Cardiac muscle cell (in vitro differentiated cells and primary cell): ENCODE measurements around the gene ALDOA. TPM values are rescaled to one million over a fixed set of nuclear protein-coding genes. Genes with fewer than 3 reads are reported as not detected.

ENCODE experiments used
- DNase-seq, 2 donors: peaks; one replicate each; pipeline versions ENCODE4 v3.0.0 to v3.0.0-alpha.2; 2010 to 2017; ENCODE audit warnings: low read depth in 1 of 2, low spot score in 1 of 2
- H3K27ac ChIP-seq: fragments of 200-600 bp; sonication (generic); 2 replicates; pipeline ENCODE4 v1.5.1; 2016
- H3K27me3 ChIP-seq: fragments of 200-600 bp; sonication (generic); 2 replicates; pipeline ENCODE4 v1.6.0; 2016; ENCODE audit warnings: control low read depth
- H3K36me3 ChIP-seq: fragments of 200-600 bp; sonication (generic); 2 replicates; pipeline ENCODE4 v1.5.1; 2016; ENCODE audit warnings: control low read depth
- H3K4me1 ChIP-seq: fragments of 200-600 bp; sonication (generic); 2 replicates; pipeline ENCODE4 v1.8.1; 2017; ENCODE audit warnings: low read depth, mild to moderate bottlenecking, mixed run types
- H3K4me3 ChIP-seq: fragments of 200-600 bp; sonication (generic); 2 replicates; pipeline ENCODE4 v1.5.1; 2016; ENCODE audit warnings: mild to moderate bottlenecking
- H3K9me3 ChIP-seq: fragments of 200-600 bp; sonication (generic); 2 replicates; pipeline ENCODE4 v1.5.1; 2017; ENCODE audit warnings: low read depth, mild to moderate bottlenecking, control low read depth
- polyA plus RNA-seq: library from polyadenylated mRNA; unstranded; fragments of >200 nt; fragmentation: Nextera tagmentation; extraction: Ambion mirVana; gene quantifications from 2 replicates; pipeline ENCODE4 v1.2.1, GENCODE V29; 2016
- total RNA-seq: library from RNA; depleted of rRNA; stranded (reverse); fragments of >200 nt; gene quantifications from 2 replicates; pipeline ENCODE4 v1.2.3, GENCODE V29; 2016
- TF ChIP-seq, protein P1 (sequence below): IDR thresholded peaks from 2 replicates; pipeline ENCODE4 v1.5.1; 2012; ENCODE audit warnings: low read depth, mild to moderate bottlenecking, low read length

ALDOA gene
- total and polyA plus RNA-seq, 2 experiments from 2014 or later = 3,852 to 6,816 TPM

DNA sequence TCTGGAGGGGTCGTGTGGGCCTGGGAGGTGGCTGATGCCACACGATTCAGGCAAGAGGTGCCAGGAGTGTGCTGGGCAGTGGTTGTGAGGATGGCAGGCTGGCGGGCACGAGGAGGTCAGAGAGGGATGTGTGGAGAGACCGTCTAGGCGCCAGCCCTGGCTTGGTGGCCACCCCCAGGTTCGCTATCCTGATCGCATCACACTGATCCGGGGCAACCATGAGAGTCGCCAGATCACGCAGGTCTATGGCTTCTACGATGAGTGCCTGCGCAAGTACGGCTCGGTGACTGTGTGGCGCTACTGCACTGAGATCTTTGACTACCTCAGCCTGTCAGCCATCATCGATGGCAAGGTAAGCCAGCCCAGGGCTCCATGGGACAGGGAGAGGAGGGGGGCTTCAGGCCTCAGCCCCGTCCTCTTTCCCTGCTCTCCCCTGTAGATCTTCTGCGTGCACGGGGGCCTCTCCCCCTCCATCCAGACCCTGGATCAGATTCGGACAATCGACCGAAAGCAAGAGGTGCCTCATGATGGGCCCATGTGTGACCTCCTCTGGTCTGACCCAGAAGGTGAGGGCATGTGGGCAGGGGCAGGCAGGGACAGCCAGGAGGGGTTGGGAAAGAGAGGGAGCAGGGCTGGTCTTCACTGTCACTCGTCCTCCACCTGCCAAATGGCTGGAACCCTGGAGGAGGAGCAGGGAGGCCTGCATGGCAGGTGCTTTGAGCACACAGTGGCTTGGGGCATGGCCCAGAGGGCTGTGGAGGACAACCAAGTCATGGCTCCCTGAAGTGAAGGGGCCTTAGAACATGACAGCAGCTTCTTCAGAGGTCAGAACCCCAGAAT, 17.9 kb downstream of the ALDOA start:
- Histone ChIP-seq H3K27ac (no peak overlapping the region), H3K4me3 (no peak overlapping the region), H3K36me3 (peaks cover 28% of the 10 kb centered on the region), H3K27me3 (no peaks in the 10 kb centered on the region), H3K9me3 (no peaks in the 10 kb centered on the region), H3K4me1 (no peaks in the 10 kb centered on the region)
- DNase-seq = no peak
- TF ChIP-seq, protein P1, sequence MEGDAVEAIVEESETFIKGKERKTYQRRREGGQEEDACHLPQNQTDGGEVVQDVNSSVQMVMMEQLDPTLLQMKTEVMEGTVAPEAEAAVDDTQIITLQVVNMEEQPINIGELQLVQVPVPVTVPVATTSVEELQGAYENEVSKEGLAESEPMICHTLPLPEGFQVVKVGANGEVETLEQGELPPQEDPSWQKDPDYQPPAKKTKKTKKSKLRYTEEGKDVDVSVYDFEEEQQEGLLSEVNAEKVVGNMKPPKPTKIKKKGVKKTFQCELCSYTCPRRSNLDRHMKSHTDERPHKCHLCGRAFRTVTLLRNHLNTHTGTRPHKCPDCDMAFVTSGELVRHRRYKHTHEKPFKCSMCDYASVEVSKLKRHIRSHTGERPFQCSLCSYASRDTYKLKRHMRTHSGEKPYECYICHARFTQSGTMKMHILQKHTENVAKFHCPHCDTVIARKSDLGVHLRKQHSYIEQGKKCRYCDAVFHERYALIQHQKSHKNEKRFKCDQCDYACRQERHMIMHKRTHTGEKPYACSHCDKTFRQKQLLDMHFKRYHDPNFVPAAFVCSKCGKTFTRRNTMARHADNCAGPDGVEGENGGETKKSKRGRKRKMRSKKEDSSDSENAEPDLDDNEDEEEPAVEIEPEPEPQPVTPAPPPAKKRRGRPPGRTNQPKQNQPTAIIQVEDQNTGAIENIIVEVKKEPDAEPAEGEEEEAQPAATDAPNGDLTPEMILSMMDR = no peak

DNA sequence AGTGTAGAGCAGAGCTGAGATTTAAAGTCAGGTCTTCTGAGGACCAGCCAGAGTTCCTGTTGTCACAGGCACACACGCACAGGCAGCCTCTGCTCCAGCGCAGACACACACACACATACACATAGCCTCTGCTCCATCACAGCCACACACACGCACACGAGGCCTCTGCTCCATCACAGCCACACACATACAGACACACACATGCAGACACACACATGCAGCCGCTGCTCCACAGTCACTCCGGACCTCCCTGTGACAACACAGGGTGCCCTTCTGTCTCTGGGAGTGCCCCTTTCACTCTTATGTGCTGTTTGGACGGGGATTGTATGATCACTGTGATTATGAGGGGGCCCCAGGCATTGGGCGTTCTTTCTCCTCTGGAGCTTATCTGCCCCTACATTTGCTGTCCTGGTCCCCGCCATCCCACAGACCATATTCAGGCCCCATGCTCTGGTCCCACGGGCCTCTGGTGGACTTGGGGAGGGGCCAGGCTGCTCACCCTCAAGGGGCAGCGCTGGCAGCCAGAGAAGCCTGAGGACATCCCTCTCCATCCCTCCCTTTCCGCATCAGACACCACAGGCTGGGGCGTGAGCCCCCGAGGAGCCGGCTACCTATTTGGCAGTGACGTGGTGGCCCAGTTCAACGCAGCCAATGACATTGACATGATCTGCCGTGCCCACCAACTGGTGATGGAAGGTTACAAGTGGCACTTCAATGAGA, 18.7 kb downstream of the ALDOA start:
- Histone ChIP-seq H3K9me3 (no peaks in the 10 kb centered on the region), H3K36me3 (peaks cover 27% of the 10 kb centered on the region), H3K27me3 (no peaks in the 10 kb centered on the region), H3K4me3 (no peak overlapping the region), H3K27ac (no peak overlapping the region), H3K4me1 (no peaks in the 10 kb centered on the region)
- no peak for DNase-seq
- TF ChIP-seq, protein P1 = no peak

DNA sequence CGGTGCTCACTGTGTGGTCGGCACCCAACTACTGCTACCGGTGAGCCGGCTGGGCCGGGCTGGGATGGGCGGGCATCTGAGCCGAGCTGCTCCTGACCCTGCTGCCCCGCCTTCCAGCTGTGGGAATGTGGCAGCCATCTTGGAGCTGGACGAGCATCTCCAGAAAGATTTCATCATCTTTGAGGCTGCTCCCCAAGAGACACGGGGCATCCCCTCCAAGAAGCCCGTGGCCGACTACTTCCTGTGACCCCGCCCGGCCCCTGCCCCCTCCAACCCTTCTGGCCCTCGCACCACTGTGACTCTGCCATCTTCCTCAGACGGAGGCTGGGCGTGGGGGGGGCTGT, 19.2 kb downstream of the ALDOA start:
- Histone ChIP-seq H3K27ac (no peak overlapping the region), H3K4me3 (no peak overlapping the region), H3K36me3 (peaks cover 22% of the 10 kb centered on the region), H3K9me3 (no peaks in the 10 kb centered on the region), H3K27me3 (no peaks in the 10 kb centered on the region), H3K4me1 (no peaks in the 10 kb centered on the region)
- TF ChIP-seq, protein P1 = no peak
- DNase-seq = no peak

DNA sequence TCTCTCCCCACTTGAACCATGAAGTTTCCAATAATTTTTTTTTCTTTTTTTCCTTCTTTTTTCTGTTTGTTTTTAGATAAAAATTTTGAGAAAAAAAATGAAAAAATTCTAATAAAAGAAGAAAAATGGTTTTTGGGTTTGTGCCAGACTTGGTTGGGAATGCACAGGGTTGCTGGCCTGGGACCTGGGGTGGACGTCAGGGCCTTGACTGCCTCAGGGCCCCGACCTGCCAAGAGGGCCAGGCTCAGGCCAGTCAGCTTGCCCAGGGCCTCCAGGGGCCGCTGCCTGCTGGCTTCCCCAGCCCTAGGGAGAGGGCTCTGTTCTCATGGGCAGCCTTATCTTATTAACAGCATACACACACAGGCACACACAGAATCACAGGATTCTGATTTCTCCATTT, 19.7 kb downstream of the ALDOA start:
- no peak overlapping the region for H3K27ac ChIP-seq
- H3K27me3 ChIP-seq = no peaks in the 10 kb centered on the region
- H3K4me3 ChIP-seq = no peak overlapping the region
- no peaks in the 10 kb centered on the region for H3K9me3 ChIP-seq
- no peak for DNase-seq
- TF ChIP-seq, protein P1 = no peak
- peaks cover 20% of the 10 kb centered on the region for H3K36me3 ChIP-seq
- no peaks in the 10 kb centered on the region for H3K4me1 ChIP-seq

DNA sequence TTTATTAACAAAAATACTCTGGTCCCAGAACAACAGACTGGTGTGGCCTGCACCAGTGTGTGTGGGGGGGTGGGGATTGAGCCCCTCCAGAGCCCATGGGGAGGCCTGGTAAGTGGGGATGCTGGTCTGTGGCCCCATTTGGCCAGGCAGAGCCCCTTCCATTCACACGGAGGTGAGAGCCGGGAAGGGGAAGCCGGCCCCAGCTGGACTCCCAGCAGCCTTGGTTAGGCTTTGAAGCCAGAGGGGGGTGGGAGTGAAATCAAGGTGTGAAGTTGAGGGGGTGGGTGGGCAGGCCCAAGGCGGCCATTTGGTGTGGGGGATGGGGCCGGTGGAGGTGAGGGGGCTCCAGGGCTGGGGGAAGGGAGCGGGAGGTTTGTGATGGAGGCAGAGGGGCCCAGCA, 20.3 kb downstream of the ALDOA start:
- peaks cover 20% of the 10 kb centered on the region for H3K36me3 ChIP-seq

More for the DNA sequence above, 20.3 kb downstream of the ALDOA start:
- DNase-seq = no peak
- Histone ChIP-seq H3K9me3 (no peaks in the 10 kb centered on the region), H3K4me1 (no peaks in the 10 kb centered on the region), H3K27me3 (no peaks in the 10 kb centered on the region), H3K4me3 (no peak overlapping the region), H3K27ac (no peak overlapping the region)
- TF ChIP-seq, protein P1 = no peak
